ENCODE data around the gene TFAP2E.

GRCh38 chr1:35560256-35561225 is 12.6 kb upstream of the TFAP2E start:
- no peak for TF ChIP-seq CTCF (IDR thresholded peaks at IDR 0.05)
- TF ChIP-seq POLR2A (IDR thresholded peaks at IDR 0.05), result no peak

All from body of pancreas (tissue), 4 donors.